Gastroesophageal sphincter (tissue), 4 donors: ENCODE measurements around the gene TESK2. TPM values are rescaled to one million over a fixed set of nuclear protein-coding genes. Genes with fewer than 3 reads are reported as not detected.
A peak's percentile ranks its signal among the peaks of the same experiment; 100 is the strongest.
"Not testable (repeated sequence)": the region's sequence is repeated elsewhere in the genome, so short reads cannot be mapped to it uniquely, and the experiment has no call there.

ENCODE experiments used
- ATAC-seq: fragments of 150-250 bp; one replicate; pipeline ENCODE4 v1.9.1; 2016; ENCODE audit warnings: mild to moderate bottlenecking, moderate library complexity
- H3K27ac ChIP-seq, 4 donors: fragments of 200-600 bp; sonication (generic) in 3 of 4; 1 replicate in 3 of 4; 2 replicates in 1 of 4; pipeline ENCODE4 v1.5.1; 2016 to 2019
- H3K27me3 ChIP-seq: fragments of 200-600 bp; sonication (generic); one replicate; pipeline ENCODE4 v1.5.1; 2019
- H3K36me3 ChIP-seq, 2 donors: fragments of 200-600 bp; sonication (generic); one replicate each; pipeline ENCODE4 v1.5.1; 2019; ENCODE audit warnings: control low read depth in 1 of 2
- H3K4me1 ChIP-seq, 3 donors: fragments of 200-600 bp; sonication (generic); 1 replicate in 2 of 3; 2 replicates in 1 of 3; pipeline ENCODE4 v1.5.1; 2016 to 2019; ENCODE audit warnings: control low read depth in 2 of 3
- H3K4me3 ChIP-seq, 2 donors: fragments of 200-600 bp; sonication (generic); one replicate each; pipeline ENCODE4 v1.5.1; 2019; ENCODE audit warnings: mild to moderate bottlenecking in 1 of 2, moderate library complexity in 1 of 2
- H3K9me3 ChIP-seq, 3 donors: fragments of 200-600 bp; sonication (generic); one replicate each; pipeline ENCODE4 v1.5.1; 2017 to 2019; ENCODE audit warnings: control low read depth in 2 of 3
- EP300 ChIP-seq: sonication (generic); formaldehyde crosslinking; IDR thresholded peaks from one replicate; pipeline ENCODE4 v1.6.1; 2017; ENCODE audit warnings: antibody characterized with exemption, mild to moderate bottlenecking
- POLR2A ChIP-seq, 2 donors: fragments of 450-650 bp; IDR thresholded peaks; one replicate each; pipeline ENCODE4 v1.6.1; 2017; ENCODE audit warnings: antibody characterized with exemption in 2 of 2, mild to moderate bottlenecking in 2 of 2, moderate library complexity in 1 of 2
- POLR2AphosphoS5 ChIP-seq: sonication (generic); formaldehyde crosslinking; IDR thresholded peaks from one replicate; pipeline ENCODE4 v1.6.1; 2017; ENCODE audit warnings: antibody characterized with exemption
- WGBS, 2 donors: methylation state at CpG; one replicate each; pipeline ENCODE4 v1.1.5; 2018; ENCODE audit warnings: low coverage in 1 of 2; 5-methylcytosine and 5-hydroxymethylcytosine counted together
- total RNA-seq, 4 donors: library from RNA; depleted of rRNA; stranded (reverse); fragments of >200 nt; gene quantifications; one replicate each; pipeline ENCODE4 v1.1.0, GENCODE V29; 2016
- TF ChIP-seq, protein P1 (sequence below), 4 experiments: fragments of 200-600 bp in 2 of 4; fragments of 450-650 bp in 2 of 4; sonication (generic) in 1 of 4; IDR thresholded peaks; one replicate each; pipeline ENCODE4 v1.5.1; 2017 to 2019; ENCODE audit warnings: antibody characterized with exemption in 4 of 4, mild to moderate bottlenecking in 2 of 4, moderate library complexity in 2 of 4

TESK2 gene
- total RNA-seq, 4 donors from 2014 or later = 3.9 to 8.6 (median 4.8) TPM

DNA sequence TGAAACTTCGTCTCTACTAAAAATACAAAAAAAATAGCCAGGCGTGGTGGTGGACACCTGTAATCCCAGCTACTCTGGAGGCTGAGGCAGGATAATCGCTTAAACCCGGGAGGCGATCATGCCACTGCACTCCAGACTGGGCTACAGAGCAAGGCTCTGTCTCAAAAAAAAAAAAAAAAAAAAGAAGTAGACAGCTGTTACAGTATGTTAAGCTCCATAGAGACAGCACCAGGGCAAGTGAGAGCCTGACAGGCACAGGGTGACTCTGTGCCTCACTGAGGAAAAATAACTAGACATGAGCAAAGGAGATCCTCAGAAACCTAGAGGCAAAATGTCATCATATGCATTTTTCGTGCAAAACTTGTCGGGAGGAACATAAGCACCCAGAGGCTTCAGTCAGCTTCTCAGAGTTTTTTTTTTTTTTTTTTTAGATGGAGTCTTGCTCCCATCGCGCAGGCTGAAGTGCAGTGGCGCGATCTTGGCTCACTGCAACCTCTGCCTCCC is 39.7 kb upstream of the TESK2 start:
- Histone ChIP-seq H3K36me3 (no peaks in the 10 kb centered on the region), H3K27ac (no peak overlapping the region), H3K9me3 (no peaks in the 10 kb centered on the region), H3K27me3 (no peaks in the 10 kb centered on the region), H3K4me1 (no peaks in the 10 kb centered on the region), H3K4me3 (no peak overlapping the region)
- 77 to 84% methylated on average over 2 to 4 of the region's 11 CpGs for WGBS, 2 donors
- no peak for ATAC-seq
- TF ChIP-seq POLR2A (IDR thresholded peaks at IDR 0.05) = no peak
- TF ChIP-seq EP300 = no peak
- no peak for TF ChIP-seq POLR2AphosphoS5
- TF ChIP-seq, protein P1, sequence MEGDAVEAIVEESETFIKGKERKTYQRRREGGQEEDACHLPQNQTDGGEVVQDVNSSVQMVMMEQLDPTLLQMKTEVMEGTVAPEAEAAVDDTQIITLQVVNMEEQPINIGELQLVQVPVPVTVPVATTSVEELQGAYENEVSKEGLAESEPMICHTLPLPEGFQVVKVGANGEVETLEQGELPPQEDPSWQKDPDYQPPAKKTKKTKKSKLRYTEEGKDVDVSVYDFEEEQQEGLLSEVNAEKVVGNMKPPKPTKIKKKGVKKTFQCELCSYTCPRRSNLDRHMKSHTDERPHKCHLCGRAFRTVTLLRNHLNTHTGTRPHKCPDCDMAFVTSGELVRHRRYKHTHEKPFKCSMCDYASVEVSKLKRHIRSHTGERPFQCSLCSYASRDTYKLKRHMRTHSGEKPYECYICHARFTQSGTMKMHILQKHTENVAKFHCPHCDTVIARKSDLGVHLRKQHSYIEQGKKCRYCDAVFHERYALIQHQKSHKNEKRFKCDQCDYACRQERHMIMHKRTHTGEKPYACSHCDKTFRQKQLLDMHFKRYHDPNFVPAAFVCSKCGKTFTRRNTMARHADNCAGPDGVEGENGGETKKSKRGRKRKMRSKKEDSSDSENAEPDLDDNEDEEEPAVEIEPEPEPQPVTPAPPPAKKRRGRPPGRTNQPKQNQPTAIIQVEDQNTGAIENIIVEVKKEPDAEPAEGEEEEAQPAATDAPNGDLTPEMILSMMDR (IDR thresholded peaks at IDR 0.05) = no peak

DNA sequence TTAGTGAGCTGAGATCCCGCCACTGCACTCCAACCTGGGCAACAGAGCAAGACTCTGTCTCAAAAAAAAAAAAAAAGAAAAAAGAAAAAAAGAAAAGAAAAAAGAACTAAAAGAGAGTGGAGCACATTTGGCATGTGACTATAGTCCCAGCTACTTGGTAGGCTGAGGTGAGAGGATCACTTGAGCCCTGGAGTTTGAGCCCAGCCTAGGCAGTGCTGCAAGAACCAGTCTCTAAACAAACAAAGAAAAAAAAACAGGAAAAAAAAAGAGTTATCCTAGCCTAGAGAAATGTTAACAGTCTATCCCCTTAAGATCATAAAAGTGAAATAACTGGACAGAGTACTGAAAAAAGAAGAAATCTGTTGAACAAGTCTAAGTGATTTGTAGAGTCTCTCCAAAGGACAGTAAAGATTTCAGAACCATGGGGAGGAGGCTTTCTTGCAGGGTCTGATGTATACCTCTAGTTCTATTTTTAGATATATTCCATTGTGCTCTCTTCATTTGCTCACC is 35.2 kb upstream of the TESK2 start:
- no peak for TF ChIP-seq POLR2AphosphoS5
- TF ChIP-seq, protein P1 (IDR thresholded peaks at IDR 0.05) = no peak
- TF ChIP-seq EP300 = no peak
- peaks cover 0 to 10% (median 0%) of the 10 kb centered on the region in 3 donors for H3K4me1 ChIP-seq
- H3K27me3 ChIP-seq = no peaks in the 10 kb centered on the region
- no CpG with 5 or more reads among the region's 1 CpG for WGBS, 2 donors
- no peaks in the 10 kb centered on the region for H3K9me3 ChIP-seq
- no peaks in the 10 kb centered on the region for H3K36me3 ChIP-seq
- H3K4me3 ChIP-seq = no peak overlapping the region
- no peak overlapping the region for H3K27ac ChIP-seq
- no peak for ATAC-seq

DNA sequence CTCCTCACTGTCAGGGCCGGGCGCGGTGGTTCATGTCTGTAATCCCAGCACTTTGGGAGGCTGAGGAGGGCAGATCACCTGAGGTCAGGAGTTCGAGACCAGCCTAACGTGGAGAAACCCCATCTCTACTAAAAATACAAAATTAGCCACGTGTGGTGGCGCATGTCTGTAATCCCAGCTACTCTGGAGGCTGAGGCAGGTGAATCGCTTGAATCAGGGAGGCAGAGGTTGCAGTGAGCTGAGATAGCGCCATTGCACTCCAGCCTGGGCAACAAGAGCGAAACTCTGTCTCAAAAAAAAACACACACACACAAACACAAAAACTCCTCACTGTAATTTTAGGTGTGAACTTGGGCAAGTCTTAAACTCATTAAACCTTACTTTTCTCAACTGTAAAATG is 33.0 kb upstream of the TESK2 start:
- not testable (repeated sequence) for H3K9me3 ChIP-seq, H3K27me3 ChIP-seq, H3K36me3 ChIP-seq, H3K4me3 ChIP-seq, ATAC-seq, H3K27ac ChIP-seq
- H3K4me1 ChIP-seq = peaks cover 3 to 26% (median 6%) of the 10 kb centered on the region in 3 donors
- 63 to 82% methylated on average over 4 to 10 of the region's 10 CpGs for WGBS, 2 donors

DNA sequence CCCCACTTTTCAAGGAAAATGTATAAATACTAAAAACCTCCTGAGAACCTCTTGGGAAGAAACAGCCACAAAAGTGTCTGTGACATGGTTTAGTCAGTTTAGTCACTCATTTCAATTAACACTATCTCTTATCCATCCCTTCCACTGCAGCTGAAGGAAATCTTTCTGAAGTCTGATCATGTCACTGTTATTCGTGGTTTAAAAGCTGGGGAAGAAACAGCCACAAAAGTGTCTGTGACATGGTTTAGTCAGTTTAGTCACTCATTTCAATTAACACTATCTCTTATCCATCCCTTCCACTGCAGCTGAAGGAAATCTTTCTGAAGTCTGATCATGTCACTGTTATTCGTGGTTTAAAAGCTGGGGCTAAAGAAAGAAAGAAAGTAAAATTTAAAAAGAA is 32.6 kb upstream of the TESK2 start:
- not testable (repeated sequence) for H3K36me3 ChIP-seq, ATAC-seq, H3K27me3 ChIP-seq, H3K4me3 ChIP-seq, H3K9me3 ChIP-seq
- Histone ChIP-seq H3K27ac (peak overlapping the region in 3 of 4 donors; percentile 95 to 98 (median 97)), H3K4me1 (peaks cover 3 to 30% (median 6%) of the 10 kb centered on the region in 3 donors)
- WGBS, 2 donors = 20 to 58% methylated on average over 1 to 2 of the region's 2 CpGs

DNA sequence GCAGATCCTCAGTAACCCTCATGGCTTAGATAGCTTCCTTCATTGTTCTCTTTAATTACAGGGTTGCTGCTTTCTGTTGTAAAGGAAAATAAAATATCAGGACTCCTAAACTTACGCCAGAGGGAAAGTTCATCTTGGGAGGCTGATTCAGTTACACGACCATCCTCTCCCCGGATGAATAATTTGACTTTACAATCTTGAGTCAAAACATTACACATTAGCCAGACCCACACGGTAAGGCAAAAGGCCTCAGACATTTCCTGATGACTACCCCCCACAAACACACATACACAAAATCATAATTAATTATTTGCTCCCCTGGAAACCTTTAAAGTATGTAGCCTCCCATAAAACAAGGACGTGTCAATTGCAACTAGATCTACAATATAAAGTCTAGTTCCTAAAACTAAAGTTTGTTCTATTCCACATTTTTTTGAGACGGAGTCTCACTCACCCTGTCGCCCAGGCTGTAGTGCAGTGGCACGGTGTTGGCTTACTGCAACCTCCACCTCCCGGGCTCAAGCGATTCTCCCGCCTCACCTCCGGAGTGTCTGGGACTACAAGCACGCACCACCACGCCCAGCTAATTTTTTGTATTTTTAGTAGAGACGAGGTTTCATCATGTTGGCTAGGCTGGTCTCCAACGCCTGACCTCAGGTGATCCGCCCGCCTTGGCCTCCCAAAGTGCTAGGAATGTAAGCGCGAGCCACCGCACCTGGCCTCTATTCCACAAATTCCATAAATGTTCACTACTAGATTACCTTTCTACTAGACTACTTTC is 31.6 kb upstream of the TESK2 start:
- peaks cover 3 to 36% (median 6%) of the 10 kb centered on the region in 3 donors for H3K4me1 ChIP-seq
- TF ChIP-seq EP300 = no peak
- TF ChIP-seq POLR2A (IDR thresholded peaks at IDR 0.05) = no peak
- TF ChIP-seq POLR2AphosphoS5 = no peak
- TF ChIP-seq, protein P1 (IDR thresholded peaks at IDR 0.05) = no peak
- no peaks in the 10 kb centered on the region for H3K27me3 ChIP-seq
- H3K9me3 ChIP-seq = no peaks in the 10 kb centered on the region
- WGBS, 2 donors = 63 to 76% methylated on average over 12 to 19 of the region's 21 CpGs
- H3K4me3 ChIP-seq = peak overlapping the region; percentile 59 to 98
- no peak for ATAC-seq
- peaks cover 0 to 11% of the 10 kb centered on the region in 2 donors for H3K36me3 ChIP-seq
- peak overlapping the region; percentile 75 to 98 (median 96) for H3K27ac ChIP-seq
